HCT116 (cell line): ENCODE data around the gene TMEM182.

ENCODE experiments used
- CEBPB ChIP-seq: IDR thresholded peaks from 2 replicates; pipeline ENCODE4 v1.6.1; 2012; ENCODE audit warnings: low read depth
- CTCF ChIP-seq, 3 experiments: fragments of 200-600 bp in 1 of 3; sonication (generic) in 1 of 3; IDR thresholded peaks in 2 of 3; conservative IDR thresholded peaks in 1 of 3; 2 replicates each; pipeline ENCODE4 v1.5.1; 2012 to 2017; ENCODE audit warnings: low read depth in 2 of 3, low read length in 2 of 3, antibody characterized with exemption in 1 of 3, borderline replicate concordance in 1 of 3, control low read depth in 1 of 3, mild to moderate bottlenecking in 1 of 3, mixed read lengths in 1 of 3, mixed run types in 1 of 3, moderate library complexity in 1 of 3; ENCODE audit not compliant: insufficient read depth in 1 of 3
- EGR1 ChIP-seq: IDR thresholded peaks from 2 replicates; pipeline ENCODE4 v1.6.1; 2012; ENCODE audit warnings: low read depth
- EZH2 ChIP-seq: fragments of 200-600 bp; sonication (generic); IDR thresholded peaks from 2 replicates; pipeline ENCODE4 v1.6.1; 2017; ENCODE audit warnings: antibody characterized with exemption, mixed run types
- JUND ChIP-seq: IDR thresholded peaks from 2 replicates; pipeline ENCODE4 v1.6.1; 2012
- MAX ChIP-seq: IDR thresholded peaks from 2 replicates; pipeline ENCODE4 v1.6.1; 2012
- POLR2A ChIP-seq: IDR thresholded peaks from 2 replicates; pipeline ENCODE4 v1.7.0; 2011; ENCODE audit warnings: borderline replicate concordance; ENCODE audit not compliant: insufficient read depth, insufficient read length; ENCODE audit errors: extremely low read depth
- POLR2AphosphoS5 ChIP-seq: IDR thresholded peaks from 2 replicates; pipeline ENCODE4 v1.6.1; 2011; ENCODE audit warnings: mild to moderate bottlenecking, low read depth, low read length, moderate library complexity
- SP1 ChIP-seq: IDR thresholded peaks from 2 replicates; pipeline ENCODE4 v1.6.1; 2012; ENCODE audit warnings: low read depth
- SRF ChIP-seq: IDR thresholded peaks from 2 replicates; pipeline ENCODE4 v1.6.1; 2012; ENCODE audit warnings: low read depth
- YY1 ChIP-seq: IDR thresholded peaks from 2 replicates; pipeline ENCODE4 v1.6.1; 2011; ENCODE audit warnings: low read length, low read depth, moderate library complexity, mild to moderate bottlenecking; ENCODE audit not compliant: insufficient replicate concordance; ENCODE audit errors: extremely low read depth
- TF ChIP-seq, protein P1 (sequence below): IDR thresholded peaks from 2 replicates; pipeline ENCODE4 v1.6.1; 2012; ENCODE audit warnings: low read depth

DNA sequence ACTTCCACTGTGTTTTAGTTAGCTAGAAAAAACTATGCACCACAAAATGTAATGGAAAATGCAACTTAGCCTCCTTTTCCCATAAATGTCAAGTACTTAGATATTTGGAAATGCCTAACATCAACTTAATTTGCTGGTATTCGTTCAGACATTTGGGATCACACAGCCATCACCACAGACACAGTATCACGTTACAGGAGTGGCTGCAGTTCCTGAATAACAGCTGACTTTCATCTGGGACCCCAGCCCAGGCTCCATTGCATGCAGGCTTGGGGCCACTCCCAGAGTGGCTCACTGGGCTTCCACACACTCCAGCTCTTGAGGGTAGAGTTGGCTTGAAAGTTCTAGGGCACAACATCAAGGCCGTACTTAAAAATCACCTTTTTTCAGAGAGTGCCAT lies 9.3 kb downstream of the TMEM182 start:
- TF ChIP-seq EZH2 (no peak), EGR1 (no peak), CTCF (IDR thresholded peaks at IDR 0.05 in 2 of 3, conservative IDR thresholded peaks at IDR 0.05 in 1 of 3; ENCODE audit: borderline replicate concordance in 1 of 3, insufficient read depth in 1 of 3, low read depth in 2 of 3, low read length in 2 of 3) (no peak), MAX (no peak), POLR2AphosphoS5 (no peak), CEBPB (no peak), SP1 (no peak), JUND (no peak), POLR2A (no peak), YY1 (no peak), SRF (no peak)
- TF ChIP-seq, protein P1, sequence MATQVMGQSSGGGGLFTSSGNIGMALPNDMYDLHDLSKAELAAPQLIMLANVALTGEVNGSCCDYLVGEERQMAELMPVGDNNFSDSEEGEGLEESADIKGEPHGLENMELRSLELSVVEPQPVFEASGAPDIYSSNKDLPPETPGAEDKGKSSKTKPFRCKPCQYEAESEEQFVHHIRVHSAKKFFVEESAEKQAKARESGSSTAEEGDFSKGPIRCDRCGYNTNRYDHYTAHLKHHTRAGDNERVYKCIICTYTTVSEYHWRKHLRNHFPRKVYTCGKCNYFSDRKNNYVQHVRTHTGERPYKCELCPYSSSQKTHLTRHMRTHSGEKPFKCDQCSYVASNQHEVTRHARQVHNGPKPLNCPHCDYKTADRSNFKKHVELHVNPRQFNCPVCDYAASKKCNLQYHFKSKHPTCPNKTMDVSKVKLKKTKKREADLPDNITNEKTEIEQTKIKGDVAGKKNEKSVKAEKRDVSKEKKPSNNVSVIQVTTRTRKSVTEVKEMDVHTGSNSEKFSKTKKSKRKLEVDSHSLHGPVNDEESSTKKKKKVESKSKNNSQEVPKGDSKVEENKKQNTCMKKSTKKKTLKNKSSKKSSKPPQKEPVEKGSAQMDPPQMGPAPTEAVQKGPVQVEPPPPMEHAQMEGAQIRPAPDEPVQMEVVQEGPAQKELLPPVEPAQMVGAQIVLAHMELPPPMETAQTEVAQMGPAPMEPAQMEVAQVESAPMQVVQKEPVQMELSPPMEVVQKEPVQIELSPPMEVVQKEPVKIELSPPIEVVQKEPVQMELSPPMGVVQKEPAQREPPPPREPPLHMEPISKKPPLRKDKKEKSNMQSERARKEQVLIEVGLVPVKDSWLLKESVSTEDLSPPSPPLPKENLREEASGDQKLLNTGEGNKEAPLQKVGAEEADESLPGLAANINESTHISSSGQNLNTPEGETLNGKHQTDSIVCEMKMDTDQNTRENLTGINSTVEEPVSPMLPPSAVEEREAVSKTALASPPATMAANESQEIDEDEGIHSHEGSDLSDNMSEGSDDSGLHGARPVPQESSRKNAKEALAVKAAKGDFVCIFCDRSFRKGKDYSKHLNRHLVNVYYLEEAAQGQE = no peak
